Mesendoderm (in vitro differentiated cells): ENCODE results near the gene MRLN.

Experiments used
- DNase-seq: peaks from one replicate; pipeline ENCODE4 v3.0.0; 2013
- H2AK5ac ChIP-seq: 2 replicates; pipeline ENCODE4 v1.6.1; 2013; ENCODE audit warnings: low read length, inconsistent platforms
- H2BK120ac ChIP-seq: 2 replicates; pipeline ENCODE4 v1.6.1; 2013; ENCODE audit warnings: low read depth, mild to moderate bottlenecking, low read length, moderate library complexity, mixed read lengths
- H2BK15ac ChIP-seq: replicated peaks from 2 replicates; pipeline ENCODE4 v1.6.1; 2013; ENCODE audit warnings: low read depth, mild to moderate bottlenecking, moderate library complexity
- H2BK5ac ChIP-seq: 2 replicates; pipeline ENCODE4 v1.6.1; 2013; ENCODE audit warnings: low read length, inconsistent platforms
- H3K18ac ChIP-seq: 2 replicates; pipeline ENCODE4 v1.6.1; 2013; ENCODE audit warnings: mild to moderate bottlenecking, low read length, mixed read lengths
- H3K23ac ChIP-seq: one replicate; pipeline ENCODE4 v1.6.1; 2013; ENCODE audit warnings: low read length
- H3K27ac ChIP-seq: 2 replicates; pipeline ENCODE4 v1.5.1; 2013; ENCODE audit warnings: low read depth, mild to moderate bottlenecking, inconsistent platforms, low read length, moderate library complexity
- H3K27me3 ChIP-seq: 2 replicates; pipeline ENCODE4 v1.6.1; 2013; ENCODE audit warnings: low read length, control low read depth, mild to moderate bottlenecking, inconsistent platforms; ENCODE audit not compliant: insufficient read depth, poor library complexity
- H3K36me3 ChIP-seq: 2 replicates; pipeline ENCODE4 v1.6.1; 2013; ENCODE audit warnings: low read length, inconsistent platforms; ENCODE audit not compliant: control insufficient read depth, insufficient read depth
- H3K4ac ChIP-seq: one replicate; pipeline ENCODE4 v1.6.1; 2013; ENCODE audit warnings: low read depth, mild to moderate bottlenecking, low read length, moderate library complexity
- H3K4me1 ChIP-seq: 2 replicates; pipeline ENCODE4 v1.6.1; 2013; ENCODE audit warnings: low read depth, low read length, inconsistent platforms; ENCODE audit not compliant: control insufficient read depth
- H3K4me2 ChIP-seq: 2 replicates; pipeline ENCODE4 v1.6.1; 2013; ENCODE audit warnings: low read length
- H3K4me3 ChIP-seq: 2 replicates; pipeline ENCODE4 v1.5.1; 2013; ENCODE audit warnings: mild to moderate bottlenecking, low read length
- H3K56ac ChIP-seq: one replicate; pipeline ENCODE4 v1.6.1; 2013; ENCODE audit warnings: low read length
- H3K79me1 ChIP-seq: 2 replicates; pipeline ENCODE4 v1.6.1; 2013; ENCODE audit warnings: low read length, inconsistent platforms
- H3K79me2 ChIP-seq: 2 replicates; pipeline ENCODE4 v1.6.1; 2013; ENCODE audit warnings: mild to moderate bottlenecking, low read length; ENCODE audit not compliant: control insufficient read depth, insufficient read depth
- H3K9ac ChIP-seq: 2 replicates; pipeline ENCODE4 v1.6.1; 2013; ENCODE audit warnings: low read length, inconsistent platforms
- H4K5ac ChIP-seq: one replicate; pipeline ENCODE4 v1.6.1; 2013; ENCODE audit warnings: low read length
- H4K8ac ChIP-seq: one replicate; pipeline ENCODE4 v1.6.1; 2013; ENCODE audit warnings: low read depth, mild to moderate bottlenecking, control low read depth, low read length, moderate library complexity
- WGBS: extraction: QIAGEN DNeasy Blood & Tissue Kit; methylation state at CpG from one replicate; pipeline ENCODE4 v1.1.7; 2013; ENCODE audit warnings: low lambda C conversion rate, missing lambda C conversion rate; ENCODE audit not compliant: insufficient coverage; ENCODE audit errors: extremely low coverage; 5-methylcytosine and 5-hydroxymethylcytosine counted together

Gene MRLN

DNA sequence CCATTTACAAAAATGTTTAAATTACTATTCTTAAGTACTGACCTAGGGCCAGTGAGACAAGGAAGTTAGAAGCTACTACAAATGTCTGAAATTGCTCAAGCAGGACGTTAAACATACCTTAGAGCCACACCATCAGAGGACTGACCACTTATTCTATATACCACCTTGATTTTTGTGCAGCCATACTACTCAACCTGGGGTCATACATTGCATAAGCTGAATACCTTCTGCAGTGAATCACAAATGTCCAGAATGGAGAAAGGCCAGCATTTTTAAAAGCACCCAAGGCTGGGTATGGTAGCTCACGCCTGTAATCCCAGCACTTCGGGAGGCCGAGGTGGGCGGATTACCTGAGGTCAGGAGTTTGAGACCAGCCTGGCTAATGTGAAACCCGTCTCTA is 21.2 kb upstream of the MRLN start:
- Histone ChIP-seq H3K4me3 (no peak overlapping the region), H3K18ac (no peak overlapping the region), H3K27me3 (no peaks in the 10 kb centered on the region), H2BK15ac (no peak overlapping the region), H4K8ac (no peak overlapping the region), H3K4ac (no peak overlapping the region), H2AK5ac (no peak overlapping the region), H3K79me2 (no peaks in the 10 kb centered on the region), H2BK5ac (no peak overlapping the region), H4K5ac (no peak overlapping the region), H3K36me3 (no peaks in the 10 kb centered on the region), H3K27ac (no peak overlapping the region), H3K9ac (no peak overlapping the region), H3K4me1 (no peaks in the 10 kb centered on the region), H3K23ac (no peak overlapping the region), H2BK120ac (no peak overlapping the region), H3K56ac (no peak overlapping the region), H3K79me1 (no peaks in the 10 kb centered on the region), H3K4me2 (no peak overlapping the region)
- no peak for DNase-seq
- WGBS, result no CpG with 5 or more reads among the region's 6 CpGs

DNA sequence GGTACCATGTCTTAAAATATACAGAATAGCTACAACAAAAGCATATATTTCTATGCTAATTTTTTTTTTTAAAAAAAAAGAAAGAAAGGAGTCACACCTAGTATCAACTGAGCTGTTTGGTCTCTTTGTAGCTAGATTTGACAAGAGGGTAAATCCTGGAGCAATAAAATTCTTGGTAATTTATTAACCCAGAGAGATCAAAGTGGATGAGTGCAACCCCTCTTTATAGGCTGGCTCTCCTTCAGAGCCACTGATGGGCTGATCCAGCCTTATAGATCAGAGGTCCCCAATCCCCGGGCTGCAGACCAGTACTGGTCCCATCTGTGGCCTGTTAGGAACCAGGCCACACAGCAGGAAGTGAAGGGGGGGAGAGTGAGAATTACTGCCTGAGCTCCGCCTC is 19.8 kb upstream of the MRLN start:
- Histone ChIP-seq H3K4me1 (no peaks in the 10 kb centered on the region), H2BK120ac (no peak overlapping the region), H3K18ac (no peak overlapping the region), H3K56ac (no peak overlapping the region), H3K79me1 (no peaks in the 10 kb centered on the region), H4K8ac (no peak overlapping the region), H4K5ac (no peak overlapping the region), H3K9ac (no peak overlapping the region), H3K36me3 (no peaks in the 10 kb centered on the region), H3K79me2 (no peaks in the 10 kb centered on the region), H3K27ac (no peak overlapping the region), H2BK5ac (no peak overlapping the region), H2BK15ac (no peak overlapping the region), H3K4me2 (no peak overlapping the region), H3K23ac (no peak overlapping the region), H3K4me3 (no peak overlapping the region), H2AK5ac (no peak overlapping the region), H3K27me3 (no peaks in the 10 kb centered on the region), H3K4ac (no peak overlapping the region)
- no CpG with 5 or more reads among the region's 2 CpGs for WGBS
- no peak for DNase-seq

DNA sequence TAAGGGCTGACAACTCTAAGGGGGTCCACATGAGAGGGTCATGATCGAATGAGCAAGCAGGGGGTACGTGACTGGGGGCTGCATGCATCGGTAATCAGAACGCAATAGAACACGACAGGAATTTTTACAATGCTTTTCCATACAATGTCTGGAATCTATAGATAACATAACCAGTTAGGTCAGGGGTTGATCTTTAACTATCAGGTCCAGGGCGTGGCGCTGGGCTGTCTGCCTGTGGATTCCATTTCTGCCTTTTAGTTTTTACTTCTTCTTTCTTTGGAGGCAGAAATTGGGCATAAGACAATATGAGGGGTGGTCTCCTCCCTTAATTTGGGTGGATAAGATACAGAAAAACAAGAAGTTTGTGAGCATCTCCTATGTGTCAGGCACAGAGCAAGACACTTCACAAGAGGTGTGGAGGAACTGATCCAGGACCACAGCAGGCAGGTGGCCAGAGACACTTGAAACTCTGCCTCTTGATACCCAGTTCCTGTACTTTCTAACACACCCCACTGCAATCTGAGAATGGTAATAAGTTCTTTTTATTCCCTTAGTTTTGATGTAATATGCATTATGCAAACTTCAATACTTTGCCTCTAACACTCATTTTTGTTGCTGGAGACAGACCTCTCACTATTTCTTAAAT is 18.0 kb upstream of the MRLN start:
- H2BK120ac ChIP-seq, result no peak overlapping the region
- no peak overlapping the region for H4K8ac ChIP-seq
- no peak overlapping the region for H3K4ac ChIP-seq
- no peak overlapping the region for H2BK15ac ChIP-seq
- H3K9ac ChIP-seq, result no peak overlapping the region
- no peak overlapping the region for H3K27ac ChIP-seq
- H3K4me2 ChIP-seq, result no peak overlapping the region
- no peaks in the 10 kb centered on the region for H3K79me2 ChIP-seq
- no peak overlapping the region for H2AK5ac ChIP-seq
- no peaks in the 10 kb centered on the region for H3K36me3 ChIP-seq
- no peak overlapping the region for H3K18ac ChIP-seq
- no CpG with 5 or more reads among the region's 7 CpGs for WGBS
- no peak overlapping the region for H3K23ac ChIP-seq
- no peak overlapping the region for H2BK5ac ChIP-seq
- H3K79me1 ChIP-seq, result no peaks in the 10 kb centered on the region
- no peak overlapping the region for H4K5ac ChIP-seq
- no peak for DNase-seq
- H3K4me1 ChIP-seq, result no peaks in the 10 kb centered on the region
- H3K56ac ChIP-seq, result no peak overlapping the region
- H3K27me3 ChIP-seq, result no peaks in the 10 kb centered on the region
- no peak overlapping the region for H3K4me3 ChIP-seq

DNA sequence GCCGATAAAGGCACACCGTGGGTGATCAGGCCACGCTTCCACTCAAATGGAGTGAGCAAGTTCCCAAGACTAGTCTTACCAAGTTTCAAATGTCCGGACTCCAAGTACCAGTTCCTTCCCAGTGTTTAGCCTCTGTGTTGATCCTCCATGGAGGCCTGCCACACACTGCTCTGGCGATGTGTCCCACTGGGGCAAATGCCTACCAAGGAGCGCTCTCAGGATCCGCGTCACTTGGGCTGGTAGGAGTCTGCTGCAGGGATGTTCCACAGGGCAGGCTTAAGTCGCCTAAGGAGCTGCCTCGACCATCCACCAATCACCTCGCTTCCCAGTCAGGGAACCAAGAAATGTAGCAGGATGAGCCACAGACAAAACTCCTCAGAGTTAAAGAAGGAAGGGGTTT is 17.4 kb upstream of the MRLN start:
- H4K5ac ChIP-seq, result no peak overlapping the region
- no peaks in the 10 kb centered on the region for H3K4me1 ChIP-seq
- no peak overlapping the region for H3K18ac ChIP-seq
- H3K27ac ChIP-seq, result no peak overlapping the region
- no peak overlapping the region for H3K56ac ChIP-seq
- no peaks in the 10 kb centered on the region for H3K36me3 ChIP-seq
- H3K27me3 ChIP-seq, result no peaks in the 10 kb centered on the region
- DNase-seq, result no peak
- no peak overlapping the region for H2BK5ac ChIP-seq
- H2BK120ac ChIP-seq, result no peak overlapping the region
- no peak overlapping the region for H2BK15ac ChIP-seq
- no peak overlapping the region for H3K4ac ChIP-seq
- no peak overlapping the region for H4K8ac ChIP-seq
- H3K79me1 ChIP-seq, result no peaks in the 10 kb centered on the region
- H3K23ac ChIP-seq, result no peak overlapping the region
- H3K9ac ChIP-seq, result no peak overlapping the region
- H3K79me2 ChIP-seq, result no peaks in the 10 kb centered on the region
- no peak overlapping the region for H3K4me3 ChIP-seq
- H3K4me2 ChIP-seq, result no peak overlapping the region
- H2AK5ac ChIP-seq, result no peak overlapping the region
- no CpG with 5 or more reads among the region's 11 CpGs for WGBS

DNA sequence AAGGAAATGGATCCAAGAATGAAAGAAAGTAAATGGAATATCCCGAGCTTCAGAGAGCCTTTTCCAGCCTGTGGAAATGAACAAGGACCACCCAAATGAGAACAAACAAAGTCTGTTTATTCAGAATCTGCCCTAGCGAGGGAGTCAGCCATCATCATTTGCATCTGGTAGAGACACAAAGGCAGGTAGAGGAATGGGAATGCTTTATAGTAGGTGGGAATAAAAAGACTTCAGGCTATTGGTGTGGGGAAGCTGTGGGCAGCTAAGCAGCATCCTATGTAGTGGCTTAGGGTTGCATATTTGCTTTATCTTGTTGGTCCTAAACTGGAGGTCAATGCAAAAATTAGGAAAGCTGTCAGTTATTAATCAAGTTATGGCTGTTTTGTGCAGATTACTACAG is 9.2 kb upstream of the MRLN start:
- Histone ChIP-seq H3K4me3 (no peak overlapping the region), H3K36me3 (no peaks in the 10 kb centered on the region), H3K79me2 (no peaks in the 10 kb centered on the region), H2BK5ac (no peak overlapping the region), H2AK5ac (no peak overlapping the region), H3K4ac (no peak overlapping the region), H2BK15ac (no peak overlapping the region), H4K8ac (no peak overlapping the region), H3K4me2 (no peak overlapping the region), H3K27me3 (no peaks in the 10 kb centered on the region), H3K23ac (no peak overlapping the region), H2BK120ac (no peak overlapping the region), H3K79me1 (no peaks in the 10 kb centered on the region), H4K5ac (no peak overlapping the region), H3K4me1 (no peaks in the 10 kb centered on the region), H3K9ac (no peak overlapping the region), H3K56ac (no peak overlapping the region), H3K27ac (no peak overlapping the region), H3K18ac (no peak overlapping the region)
- no CpG with 5 or more reads among the region's 2 CpGs for WGBS
- no peak for DNase-seq

DNA sequence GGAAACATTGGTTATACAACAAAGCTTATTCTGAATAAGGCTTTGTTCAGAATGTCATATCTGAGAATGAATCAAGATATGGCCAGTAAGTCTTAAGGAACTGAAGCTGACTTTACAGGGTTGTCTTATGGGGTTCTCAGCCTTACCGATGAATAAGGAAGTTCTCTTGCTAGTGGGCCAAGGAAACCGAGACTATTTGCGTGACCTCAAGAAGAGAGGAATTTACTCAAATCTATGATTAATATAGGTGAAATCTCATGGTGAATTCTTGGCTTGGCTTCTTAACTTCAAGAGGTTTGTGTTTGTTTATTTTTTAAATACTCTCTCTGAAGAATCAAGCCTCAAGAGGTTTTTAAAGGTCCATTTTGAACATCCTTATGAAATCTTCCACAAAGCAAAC is 4.7 kb upstream of the MRLN start:
- H2BK120ac ChIP-seq, result no peak overlapping the region
- no peaks in the 10 kb centered on the region for H3K4me1 ChIP-seq
- no peaks in the 10 kb centered on the region for H3K36me3 ChIP-seq
- H3K23ac ChIP-seq, result no peak overlapping the region
- H3K27me3 ChIP-seq, result no peaks in the 10 kb centered on the region
- H3K4me2 ChIP-seq, result no peak overlapping the region
- H2AK5ac ChIP-seq, result no peak overlapping the region
- H2BK5ac ChIP-seq, result no peak overlapping the region
- no peak overlapping the region for H3K27ac ChIP-seq
- no peak overlapping the region for H3K18ac ChIP-seq
- no peak overlapping the region for H3K4me3 ChIP-seq
- no peak for DNase-seq
- H3K4ac ChIP-seq, result no peak overlapping the region
- no peak overlapping the region for H4K5ac ChIP-seq
- H3K79me2 ChIP-seq, result no peaks in the 10 kb centered on the region
- no CpG with 5 or more reads among the region's 3 CpGs for WGBS
- no peak overlapping the region for H4K8ac ChIP-seq
- no peak overlapping the region for H2BK15ac ChIP-seq
- H3K9ac ChIP-seq, result no peak overlapping the region
- no peaks in the 10 kb centered on the region for H3K79me1 ChIP-seq
- H3K56ac ChIP-seq, result no peak overlapping the region
